HL-60 (cell line): ENCODE data around the gene DPYD.

Experiments
- POLR2AphosphoS5 ChIP-seq: IDR thresholded peaks from 2 replicates; pipeline ENCODE4 v1.6.1; 2012; ENCODE audit warnings: low read depth
- TF ChIP-seq, protein P1 (sequence below): IDR thresholded peaks from one replicate; pipeline ENCODE4 v1.5.1; 2011; ENCODE audit warnings: low read length, control low read depth, inconsistent platforms; ENCODE audit not compliant: insufficient read depth

DNA sequence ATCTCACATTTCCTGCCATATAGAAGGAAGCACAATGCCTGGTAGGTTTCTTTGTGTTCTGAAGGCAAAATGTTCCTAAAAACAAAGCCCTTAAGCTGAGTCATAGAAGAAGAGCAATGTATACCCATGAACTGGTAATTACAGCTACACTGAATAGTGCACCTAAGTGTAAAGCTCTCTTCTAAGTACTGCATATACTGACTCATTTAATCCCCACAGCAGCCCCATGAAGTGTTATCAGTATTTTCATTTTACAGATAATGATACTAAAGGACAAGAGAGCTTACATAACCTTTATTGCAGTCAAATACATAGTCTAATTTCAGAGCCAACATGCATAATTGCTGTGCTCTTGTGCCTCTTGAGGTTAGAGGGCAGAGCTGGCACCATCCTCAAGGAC, 239.9 kb downstream of the DPYD start:
- TF ChIP-seq, protein P1, sequence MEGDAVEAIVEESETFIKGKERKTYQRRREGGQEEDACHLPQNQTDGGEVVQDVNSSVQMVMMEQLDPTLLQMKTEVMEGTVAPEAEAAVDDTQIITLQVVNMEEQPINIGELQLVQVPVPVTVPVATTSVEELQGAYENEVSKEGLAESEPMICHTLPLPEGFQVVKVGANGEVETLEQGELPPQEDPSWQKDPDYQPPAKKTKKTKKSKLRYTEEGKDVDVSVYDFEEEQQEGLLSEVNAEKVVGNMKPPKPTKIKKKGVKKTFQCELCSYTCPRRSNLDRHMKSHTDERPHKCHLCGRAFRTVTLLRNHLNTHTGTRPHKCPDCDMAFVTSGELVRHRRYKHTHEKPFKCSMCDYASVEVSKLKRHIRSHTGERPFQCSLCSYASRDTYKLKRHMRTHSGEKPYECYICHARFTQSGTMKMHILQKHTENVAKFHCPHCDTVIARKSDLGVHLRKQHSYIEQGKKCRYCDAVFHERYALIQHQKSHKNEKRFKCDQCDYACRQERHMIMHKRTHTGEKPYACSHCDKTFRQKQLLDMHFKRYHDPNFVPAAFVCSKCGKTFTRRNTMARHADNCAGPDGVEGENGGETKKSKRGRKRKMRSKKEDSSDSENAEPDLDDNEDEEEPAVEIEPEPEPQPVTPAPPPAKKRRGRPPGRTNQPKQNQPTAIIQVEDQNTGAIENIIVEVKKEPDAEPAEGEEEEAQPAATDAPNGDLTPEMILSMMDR, result no peak
- no peak for TF ChIP-seq POLR2AphosphoS5
